ENCODE measurements around the gene MAD2L2.

DNA sequence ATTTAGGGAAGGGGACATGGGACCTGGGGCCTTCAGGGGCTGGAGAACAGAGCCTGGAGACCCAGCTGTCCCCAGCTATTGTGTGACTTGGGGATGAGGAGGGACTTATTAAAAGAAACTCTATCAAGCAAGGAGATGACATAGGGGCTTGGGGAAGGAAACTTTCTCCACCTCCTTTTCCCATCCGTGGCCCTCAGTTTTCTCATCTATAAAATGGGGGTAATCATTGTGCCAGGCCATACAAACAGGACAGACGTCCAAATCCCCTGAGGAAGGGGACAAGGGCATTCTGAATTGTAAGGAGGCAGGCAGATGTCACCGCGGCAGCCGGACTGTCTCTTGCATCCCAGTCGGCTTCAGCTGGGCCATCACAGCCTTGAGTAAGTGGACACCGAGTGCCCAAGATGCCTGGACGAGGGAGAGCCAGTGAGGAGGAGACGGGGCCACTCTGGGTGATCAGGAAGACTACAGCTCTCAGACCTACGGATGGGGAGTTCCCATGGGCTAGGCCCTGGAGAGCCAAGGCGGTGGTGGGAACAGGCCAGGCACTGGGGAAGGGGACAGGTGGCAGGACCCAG is 28.7 kb downstream of the MAD2L2 start:
- TF ChIP-seq, protein P1, sequence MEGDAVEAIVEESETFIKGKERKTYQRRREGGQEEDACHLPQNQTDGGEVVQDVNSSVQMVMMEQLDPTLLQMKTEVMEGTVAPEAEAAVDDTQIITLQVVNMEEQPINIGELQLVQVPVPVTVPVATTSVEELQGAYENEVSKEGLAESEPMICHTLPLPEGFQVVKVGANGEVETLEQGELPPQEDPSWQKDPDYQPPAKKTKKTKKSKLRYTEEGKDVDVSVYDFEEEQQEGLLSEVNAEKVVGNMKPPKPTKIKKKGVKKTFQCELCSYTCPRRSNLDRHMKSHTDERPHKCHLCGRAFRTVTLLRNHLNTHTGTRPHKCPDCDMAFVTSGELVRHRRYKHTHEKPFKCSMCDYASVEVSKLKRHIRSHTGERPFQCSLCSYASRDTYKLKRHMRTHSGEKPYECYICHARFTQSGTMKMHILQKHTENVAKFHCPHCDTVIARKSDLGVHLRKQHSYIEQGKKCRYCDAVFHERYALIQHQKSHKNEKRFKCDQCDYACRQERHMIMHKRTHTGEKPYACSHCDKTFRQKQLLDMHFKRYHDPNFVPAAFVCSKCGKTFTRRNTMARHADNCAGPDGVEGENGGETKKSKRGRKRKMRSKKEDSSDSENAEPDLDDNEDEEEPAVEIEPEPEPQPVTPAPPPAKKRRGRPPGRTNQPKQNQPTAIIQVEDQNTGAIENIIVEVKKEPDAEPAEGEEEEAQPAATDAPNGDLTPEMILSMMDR (IDR thresholded peaks at IDR 0.05 in 2 of 3, conservative IDR thresholded peaks at IDR 0.05 in 1 of 3; ENCODE audit: borderline replicate concordance in 1 of 3, insufficient read depth in 1 of 3, low read depth in 2 of 3, low read length in 2 of 3) = no peak
- TF ChIP-seq EZH2phosphoT487 (IDR thresholded peaks at IDR 0.05; ENCODE audit: borderline replicate concordance) (no peak), POLR2A (IDR thresholded peaks at IDR 0.05; ENCODE audit: borderline replicate concordance, extremely low read depth, insufficient read depth, insufficient read length) (no peak), EZH2 (IDR thresholded peaks at IDR 0.05) (no peak), POLR2AphosphoS5 (IDR thresholded peaks at IDR 0.05; ENCODE audit: low read depth, low read length) (no peak), ZNF274 (IDR thresholded peaks at IDR 0.05; ENCODE audit: low read depth, low read length) (no peak), SP1 (IDR thresholded peaks at IDR 0.05; ENCODE audit: low read depth) (no peak), YY1 (IDR thresholded peaks at IDR 0.05; ENCODE audit: extremely low read depth, insufficient replicate concordance, low read depth, low read length) (no peak), RAD21 (IDR thresholded peaks at IDR 0.05; ENCODE audit: low read depth) (no peak)
- TF ChIP-seq, protein P2, sequence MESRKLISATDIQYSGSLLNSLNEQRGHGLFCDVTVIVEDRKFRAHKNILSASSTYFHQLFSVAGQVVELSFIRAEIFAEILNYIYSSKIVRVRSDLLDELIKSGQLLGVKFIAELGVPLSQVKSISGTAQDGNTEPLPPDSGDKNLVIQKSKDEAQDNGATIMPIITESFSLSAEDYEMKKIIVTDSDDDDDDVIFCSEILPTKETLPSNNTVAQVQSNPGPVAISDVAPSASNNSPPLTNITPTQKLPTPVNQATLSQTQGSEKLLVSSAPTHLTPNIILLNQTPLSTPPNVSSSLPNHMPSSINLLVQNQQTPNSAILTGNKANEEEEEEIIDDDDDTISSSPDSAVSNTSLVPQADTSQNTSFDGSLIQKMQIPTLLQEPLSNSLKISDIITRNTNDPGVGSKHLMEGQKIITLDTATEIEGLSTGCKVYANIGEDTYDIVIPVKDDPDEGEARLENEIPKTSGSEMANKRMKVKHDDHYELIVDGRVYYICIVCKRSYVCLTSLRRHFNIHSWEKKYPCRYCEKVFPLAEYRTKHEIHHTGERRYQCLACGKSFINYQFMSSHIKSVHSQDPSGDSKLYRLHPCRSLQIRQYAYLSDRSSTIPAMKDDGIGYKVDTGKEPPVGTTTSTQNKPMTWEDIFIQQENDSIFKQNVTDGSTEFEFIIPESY (IDR thresholded peaks at IDR 0.05; ENCODE audit: extremely low read depth, insufficient replicate concordance, low read length) = no peak
- TF ChIP-seq, protein P3, sequence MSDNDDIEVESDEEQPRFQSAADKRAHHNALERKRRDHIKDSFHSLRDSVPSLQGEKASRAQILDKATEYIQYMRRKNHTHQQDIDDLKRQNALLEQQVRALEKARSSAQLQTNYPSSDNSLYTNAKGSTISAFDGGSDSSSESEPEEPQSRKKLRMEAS (IDR thresholded peaks at IDR 0.05) = no peak
- TF ChIP-seq, protein P4, sequence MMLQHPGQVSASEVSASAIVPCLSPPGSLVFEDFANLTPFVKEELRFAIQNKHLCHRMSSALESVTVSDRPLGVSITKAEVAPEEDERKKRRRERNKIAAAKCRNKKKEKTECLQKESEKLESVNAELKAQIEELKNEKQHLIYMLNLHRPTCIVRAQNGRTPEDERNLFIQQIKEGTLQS (IDR thresholded peaks at IDR 0.05) = no peak
- TF ChIP-seq, protein P5, sequence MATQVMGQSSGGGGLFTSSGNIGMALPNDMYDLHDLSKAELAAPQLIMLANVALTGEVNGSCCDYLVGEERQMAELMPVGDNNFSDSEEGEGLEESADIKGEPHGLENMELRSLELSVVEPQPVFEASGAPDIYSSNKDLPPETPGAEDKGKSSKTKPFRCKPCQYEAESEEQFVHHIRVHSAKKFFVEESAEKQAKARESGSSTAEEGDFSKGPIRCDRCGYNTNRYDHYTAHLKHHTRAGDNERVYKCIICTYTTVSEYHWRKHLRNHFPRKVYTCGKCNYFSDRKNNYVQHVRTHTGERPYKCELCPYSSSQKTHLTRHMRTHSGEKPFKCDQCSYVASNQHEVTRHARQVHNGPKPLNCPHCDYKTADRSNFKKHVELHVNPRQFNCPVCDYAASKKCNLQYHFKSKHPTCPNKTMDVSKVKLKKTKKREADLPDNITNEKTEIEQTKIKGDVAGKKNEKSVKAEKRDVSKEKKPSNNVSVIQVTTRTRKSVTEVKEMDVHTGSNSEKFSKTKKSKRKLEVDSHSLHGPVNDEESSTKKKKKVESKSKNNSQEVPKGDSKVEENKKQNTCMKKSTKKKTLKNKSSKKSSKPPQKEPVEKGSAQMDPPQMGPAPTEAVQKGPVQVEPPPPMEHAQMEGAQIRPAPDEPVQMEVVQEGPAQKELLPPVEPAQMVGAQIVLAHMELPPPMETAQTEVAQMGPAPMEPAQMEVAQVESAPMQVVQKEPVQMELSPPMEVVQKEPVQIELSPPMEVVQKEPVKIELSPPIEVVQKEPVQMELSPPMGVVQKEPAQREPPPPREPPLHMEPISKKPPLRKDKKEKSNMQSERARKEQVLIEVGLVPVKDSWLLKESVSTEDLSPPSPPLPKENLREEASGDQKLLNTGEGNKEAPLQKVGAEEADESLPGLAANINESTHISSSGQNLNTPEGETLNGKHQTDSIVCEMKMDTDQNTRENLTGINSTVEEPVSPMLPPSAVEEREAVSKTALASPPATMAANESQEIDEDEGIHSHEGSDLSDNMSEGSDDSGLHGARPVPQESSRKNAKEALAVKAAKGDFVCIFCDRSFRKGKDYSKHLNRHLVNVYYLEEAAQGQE (IDR thresholded peaks at IDR 0.05; ENCODE audit: low read depth) = no peak

All from HCT116 (cell line).